ENCODE results near the gene TMEM207. TPM values are rescaled to one million over a fixed set of nuclear protein-coding genes. Genes with fewer than 3 reads are reported as not detected.

TMEM207 gene
- total RNA-seq, 5 donors from 2014 or later (not counting 1 experiment from before 2014, with no cell fraction given): not detected

DNA sequence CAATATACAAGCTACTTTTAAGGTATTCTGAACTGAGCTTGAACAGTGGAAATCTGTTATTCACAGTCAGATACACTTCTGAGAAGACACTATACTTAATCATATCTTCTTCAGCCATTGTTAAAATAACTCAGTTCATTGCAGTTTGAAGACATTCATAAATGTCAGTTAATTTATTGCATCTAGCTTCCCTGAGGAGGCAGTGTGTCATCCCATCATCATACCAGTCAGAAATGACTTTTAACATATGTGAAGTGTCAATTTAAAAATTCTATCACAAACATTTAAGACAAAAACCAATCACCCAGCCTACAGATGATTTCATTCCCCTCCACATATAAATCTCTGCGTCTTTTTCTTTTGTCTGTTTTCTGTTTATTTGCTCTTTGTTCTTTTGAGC lies 7.5 kb downstream of the TMEM207 start:
- ChIA-PET POLR2A (no interaction called here), CTCF (no interaction called here)
- Histone ChIP-seq H3K36me3 (ENCODE audit: control insufficient read depth in 2 of 2, extremely low read depth in 1 of 2, insufficient read depth in 1 of 2, low read length in 1 of 2) (no peaks in the 10 kb centered on the region), H3K4me1 (ENCODE audit: control insufficient read depth in 1 of 2, extremely low read depth in 1 of 2, insufficient read depth in 2 of 2, low read length in 2 of 2) (peaks cover 0 to 9% of the 10 kb centered on the region in 2 experiments), H3K27me3 (replicated peaks in 1 of 2; ENCODE audit: control insufficient read depth in 2 of 2, extremely low read depth in 1 of 2, insufficient read depth in 2 of 2, low read length in 1 of 2) (no peaks in the 10 kb centered on the region), H3K9me3 (no peaks in the 10 kb centered on the region), H3K4me3 (ENCODE audit: control insufficient read depth in 1 of 2, extremely low read depth in 1 of 2, low read length in 1 of 2) (no peak overlapping the region), H3K27ac (ENCODE audit: low read length) (no peak overlapping the region)
- no peaks in the 10 kb centered on the region for H3K9me3 Mint-ChIP-seq
- no peak for ATAC-seq (replicated peaks in 1 of 4)
- peaks cover 1 to 5% of the 10 kb centered on the region in 2 donors for H3K27me3 Mint-ChIP-seq
- no peaks in the 10 kb centered on the region for H3K36me3 Mint-ChIP-seq
- WGBS (ENCODE audit: insufficient coverage): no CpG with 5 or more reads among the region's 1 CpG
- no peak overlapping the region for H3K4me3 Mint-ChIP-seq
- H3K4me1 Mint-ChIP-seq: peaks cover 13 to 15% (median 14%) of the 10 kb centered on the region in 3 donors
- DNase-seq: no peak
- no peak overlapping the region for H3K27ac Mint-ChIP-seq

DNA sequence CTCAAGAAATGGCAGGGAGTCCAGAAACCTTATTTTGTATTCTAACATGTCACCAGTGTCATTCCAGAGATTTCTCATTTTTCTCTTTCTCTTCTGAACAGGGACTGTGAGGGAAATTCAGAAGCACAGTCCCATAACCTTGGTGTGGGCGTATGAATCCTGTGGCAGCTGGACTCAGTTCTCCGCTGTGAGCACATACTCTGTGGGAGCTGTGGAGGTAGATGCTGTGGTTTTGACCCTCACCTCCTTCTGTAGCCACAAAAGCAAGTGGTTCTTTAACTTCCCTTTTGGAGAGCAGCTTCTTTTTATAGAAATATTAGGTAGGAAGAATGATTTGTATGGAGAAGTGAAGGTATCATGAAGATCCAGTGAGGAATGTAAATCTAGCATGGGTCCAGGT lies 13.4 kb downstream of the TMEM207 start:
- Histone ChIP-seq H3K36me3 (ENCODE audit: control insufficient read depth in 2 of 2, extremely low read depth in 1 of 2, insufficient read depth in 1 of 2, low read length in 1 of 2) (no peaks in the 10 kb centered on the region), H3K27me3 (replicated peaks in 1 of 2; ENCODE audit: control insufficient read depth in 2 of 2, extremely low read depth in 1 of 2, insufficient read depth in 2 of 2, low read length in 1 of 2) (no peaks in the 10 kb centered on the region), H3K27ac (ENCODE audit: low read length) (no peak overlapping the region), H3K9me3 (no peaks in the 10 kb centered on the region), H3K4me3 (ENCODE audit: control insufficient read depth in 1 of 2, extremely low read depth in 1 of 2, low read length in 1 of 2) (no peak overlapping the region), H3K4me1 (ENCODE audit: control insufficient read depth in 1 of 2, extremely low read depth in 1 of 2, insufficient read depth in 2 of 2, low read length in 2 of 2) (no peaks in the 10 kb centered on the region)
- Mint-ChIP-seq H3K4me1 (no peaks in the 10 kb centered on the region), H3K27ac (no peak overlapping the region), H3K9me3 (no peaks in the 10 kb centered on the region), H3K4me3 (no peak overlapping the region), H3K27me3 (peaks cover 25 to 35% of the 10 kb centered on the region in 2 donors), H3K36me3 (no peaks in the 10 kb centered on the region)
- CTCF ChIA-PET: no interaction called here
- POLR2A ChIA-PET: interaction anchor here in 1 of 2 donors (0.6 kb wide), 1 partner anchor 503 kb away, joined by 4 read pairs; no protein-coding TSS in a partner anchor
- no CpG with 5 or more reads among the region's 2 CpGs for WGBS (ENCODE audit: insufficient coverage)
- ATAC-seq (replicated peaks in 1 of 4) (no peak), DNase-seq (no peak)

DNA sequence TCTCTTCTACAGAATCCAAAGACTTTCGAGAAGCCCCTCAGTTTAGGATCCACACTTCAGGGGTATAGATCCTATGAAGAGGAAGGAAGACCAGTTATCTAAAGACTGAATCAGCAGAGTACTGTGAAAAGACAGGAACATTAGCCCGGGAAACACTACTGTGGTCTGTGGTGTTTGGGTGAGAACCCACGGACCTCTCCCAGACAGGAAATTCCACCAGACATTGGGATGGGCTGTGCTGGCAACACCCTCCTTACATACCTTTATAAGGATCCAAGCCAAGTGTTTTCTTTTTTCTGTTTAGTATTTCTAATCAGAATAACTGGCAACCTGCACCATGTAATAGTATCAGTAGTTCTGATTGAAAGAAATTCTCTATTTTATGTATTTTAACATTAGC lies 14.1 kb downstream of the TMEM207 start:
- ChIA-PET POLR2A (no interaction called here), CTCF (no interaction called here)
- no peaks in the 10 kb centered on the region for H3K36me3 ChIP-seq (ENCODE audit: control insufficient read depth in 2 of 2, extremely low read depth in 1 of 2, insufficient read depth in 1 of 2, low read length in 1 of 2)
- no peaks in the 10 kb centered on the region for H3K9me3 ChIP-seq
- no peak overlapping the region for H3K4me3 ChIP-seq (ENCODE audit: control insufficient read depth in 1 of 2, extremely low read depth in 1 of 2, low read length in 1 of 2)
- H3K27ac ChIP-seq (ENCODE audit: low read length): no peak overlapping the region
- H3K27me3 ChIP-seq (replicated peaks in 1 of 2; ENCODE audit: control insufficient read depth in 2 of 2, extremely low read depth in 1 of 2, insufficient read depth in 2 of 2, low read length in 1 of 2): no peaks in the 10 kb centered on the region
- Mint-ChIP-seq H3K4me1 (no peaks in the 10 kb centered on the region), H3K27me3 (peaks cover 25 to 35% of the 10 kb centered on the region in 2 donors), H3K27ac (no peak overlapping the region), H3K9me3 (no peaks in the 10 kb centered on the region), H3K4me3 (no peak overlapping the region), H3K36me3 (no peaks in the 10 kb centered on the region)
- no peaks in the 10 kb centered on the region for H3K4me1 ChIP-seq (ENCODE audit: control insufficient read depth in 1 of 2, extremely low read depth in 1 of 2, insufficient read depth in 2 of 2, low read length in 2 of 2)
- ATAC-seq (replicated peaks in 1 of 4) (no peak), DNase-seq (no peak)
- WGBS (ENCODE audit: insufficient coverage): 67% methylated on average over 1 of the region's 3 CpGs

DNA sequence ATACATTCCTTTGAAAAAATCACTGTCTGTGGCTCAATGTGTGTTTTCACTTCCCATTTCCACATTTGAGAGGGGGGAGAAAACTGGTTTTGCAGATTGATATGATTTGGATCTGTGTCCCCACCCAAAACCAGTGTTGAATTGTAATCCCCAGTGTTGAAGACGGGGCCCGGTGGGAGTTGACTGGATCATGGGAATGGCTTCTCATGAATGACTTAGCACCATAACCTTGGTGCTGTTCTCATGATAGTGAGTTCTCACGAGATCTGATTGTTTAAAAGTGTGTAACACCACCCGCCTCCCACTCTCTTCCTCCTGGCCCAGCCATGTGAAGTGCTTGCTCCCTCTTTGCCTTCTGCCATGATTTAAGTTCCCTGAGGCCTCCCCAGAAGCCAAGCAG lies 16.1 kb downstream of the TMEM207 start:
- no peak for ATAC-seq (replicated peaks in 1 of 4)

DNA sequence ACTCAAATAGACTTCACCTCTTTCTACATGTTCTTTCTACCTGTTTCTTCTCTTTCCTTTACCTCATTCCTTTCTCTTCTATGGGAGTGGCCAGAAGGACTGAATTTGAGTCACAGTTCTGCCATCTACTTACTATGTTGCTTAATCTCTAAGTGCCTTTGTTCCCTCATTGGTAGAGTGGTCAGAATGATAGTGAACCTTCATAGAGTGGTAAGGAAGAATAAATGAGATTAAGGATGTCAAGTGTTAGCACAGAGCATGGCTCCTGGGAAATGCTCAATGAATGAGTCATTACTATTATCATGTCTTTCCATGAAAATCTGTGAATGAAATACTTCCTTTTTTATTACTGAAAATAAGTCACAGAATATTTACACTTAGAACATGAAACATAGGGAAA lies 17.5 kb downstream of the TMEM207 start:
- no peaks in the 10 kb centered on the region for H3K9me3 ChIP-seq
- no peak overlapping the region for H3K27ac ChIP-seq (ENCODE audit: low read length)
- no peaks in the 10 kb centered on the region for H3K36me3 Mint-ChIP-seq
- H3K36me3 ChIP-seq (ENCODE audit: control insufficient read depth in 2 of 2, extremely low read depth in 1 of 2, insufficient read depth in 1 of 2, low read length in 1 of 2): no peaks in the 10 kb centered on the region
- H3K4me3 Mint-ChIP-seq: no peak overlapping the region
- ChIA-PET POLR2A (no interaction called here), CTCF (no interaction called here)
- H3K27me3 Mint-ChIP-seq: peaks cover 24 to 30% of the 10 kb centered on the region in 2 donors
- no peak overlapping the region for H3K4me3 ChIP-seq (ENCODE audit: control insufficient read depth in 1 of 2, extremely low read depth in 1 of 2, low read length in 1 of 2)
- ATAC-seq (replicated peaks in 1 of 4) (no peak), DNase-seq (no peak)
- no peaks in the 10 kb centered on the region for H3K4me1 Mint-ChIP-seq
- H3K4me1 ChIP-seq (ENCODE audit: control insufficient read depth in 1 of 2, extremely low read depth in 1 of 2, insufficient read depth in 2 of 2, low read length in 2 of 2): no peaks in the 10 kb centered on the region
- no peaks in the 10 kb centered on the region for H3K9me3 Mint-ChIP-seq
- H3K27me3 ChIP-seq (replicated peaks in 1 of 2; ENCODE audit: control insufficient read depth in 2 of 2, extremely low read depth in 1 of 2, insufficient read depth in 2 of 2, low read length in 1 of 2): no peaks in the 10 kb centered on the region
- H3K27ac Mint-ChIP-seq: no peak overlapping the region

More for the DNA sequence above, 16.1 kb downstream of the TMEM207 start:
- ChIA-PET CTCF (no interaction called here), POLR2A (no interaction called here)
- Mint-ChIP-seq H3K4me3 (no peak overlapping the region), H3K27ac (no peak overlapping the region), H3K36me3 (no peaks in the 10 kb centered on the region), H3K4me1 (no peaks in the 10 kb centered on the region), H3K27me3 (peaks cover 25 to 32% of the 10 kb centered on the region in 2 donors), H3K9me3 (no peaks in the 10 kb centered on the region)
- Histone ChIP-seq H3K9me3 (no peaks in the 10 kb centered on the region), H3K4me3 (ENCODE audit: control insufficient read depth in 1 of 2, extremely low read depth in 1 of 2, low read length in 1 of 2) (no peak overlapping the region), H3K36me3 (ENCODE audit: control insufficient read depth in 2 of 2, extremely low read depth in 1 of 2, insufficient read depth in 1 of 2, low read length in 1 of 2) (no peaks in the 10 kb centered on the region), H3K4me1 (ENCODE audit: control insufficient read depth in 1 of 2, extremely low read depth in 1 of 2, insufficient read depth in 2 of 2, low read length in 2 of 2) (no peaks in the 10 kb centered on the region), H3K27ac (ENCODE audit: low read length) (no peak overlapping the region), H3K27me3 (replicated peaks in 1 of 2; ENCODE audit: control insufficient read depth in 2 of 2, extremely low read depth in 1 of 2, insufficient read depth in 2 of 2, low read length in 1 of 2) (no peaks in the 10 kb centered on the region)
- DNase-seq: no peak
- WGBS (ENCODE audit: insufficient coverage): 100% methylated on average over 2 of the region's 4 CpGs

DNA sequence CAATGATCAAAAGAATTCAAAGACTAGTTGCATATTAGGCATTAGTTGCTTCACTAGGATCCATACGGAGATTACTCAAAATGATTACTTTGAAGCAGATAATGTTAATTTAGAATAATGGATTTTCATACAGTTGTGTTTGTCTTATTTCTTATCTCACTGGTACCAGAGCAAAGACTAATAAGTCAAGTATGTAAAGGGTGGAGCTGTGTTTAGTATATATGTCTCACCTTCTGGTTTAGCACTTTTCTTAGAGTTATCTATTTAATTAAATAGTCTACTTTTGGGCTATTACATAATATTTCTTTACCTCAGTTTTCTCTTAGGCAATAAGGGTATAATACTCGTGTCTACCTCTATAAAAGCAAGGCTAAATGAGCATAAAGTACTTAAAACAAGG lies 18.8 kb downstream of the TMEM207 start:
- Histone ChIP-seq H3K4me1 (ENCODE audit: control insufficient read depth in 1 of 2, extremely low read depth in 1 of 2, insufficient read depth in 2 of 2, low read length in 2 of 2) (no peaks in the 10 kb centered on the region), H3K27ac (ENCODE audit: low read length) (no peak overlapping the region), H3K36me3 (ENCODE audit: control insufficient read depth in 2 of 2, extremely low read depth in 1 of 2, insufficient read depth in 1 of 2, low read length in 1 of 2) (no peaks in the 10 kb centered on the region), H3K27me3 (replicated peaks in 1 of 2; ENCODE audit: control insufficient read depth in 2 of 2, extremely low read depth in 1 of 2, insufficient read depth in 2 of 2, low read length in 1 of 2) (no peaks in the 10 kb centered on the region), H3K9me3 (no peaks in the 10 kb centered on the region), H3K4me3 (ENCODE audit: control insufficient read depth in 1 of 2, extremely low read depth in 1 of 2, low read length in 1 of 2) (no peak overlapping the region)
- no CpG with 5 or more reads among the region's 2 CpGs for WGBS (ENCODE audit: insufficient coverage)
- DNase-seq (no peak), ATAC-seq (replicated peaks in 1 of 4) (no peak)
- Mint-ChIP-seq H3K36me3 (no peaks in the 10 kb centered on the region), H3K4me1 (no peaks in the 10 kb centered on the region), H3K27me3 (peaks cover 17 to 19% of the 10 kb centered on the region in 2 donors), H3K9me3 (no peaks in the 10 kb centered on the region), H3K27ac (no peak overlapping the region), H3K4me3 (no peak overlapping the region)
- ChIA-PET POLR2A (no interaction called here), CTCF (no interaction called here)

DNA sequence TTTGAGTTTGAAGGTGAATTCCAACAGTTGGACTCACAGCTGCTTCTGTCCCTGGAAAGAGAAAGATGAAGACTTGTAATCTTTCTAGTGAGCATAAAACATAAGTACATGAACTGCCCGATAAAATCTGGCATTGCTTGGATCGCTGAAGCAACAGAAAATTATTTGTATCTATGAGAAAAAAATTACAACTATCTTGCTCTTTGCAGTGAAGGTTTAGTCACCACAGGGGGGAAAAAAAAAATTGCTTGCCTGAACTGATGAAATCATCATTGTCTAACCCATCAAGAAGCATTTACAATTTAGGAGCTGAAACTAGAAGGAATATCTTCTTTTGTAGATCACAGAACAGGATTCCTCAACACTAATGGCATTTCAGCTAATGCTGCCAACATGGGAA lies 20.0 kb downstream of the TMEM207 start:
- ChIA-PET POLR2A (no interaction called here), CTCF (no interaction called here)
- peaks cover 0 to under 1% of the 10 kb centered on the region in 2 experiments for H3K4me1 ChIP-seq (ENCODE audit: control insufficient read depth in 1 of 2, extremely low read depth in 1 of 2, insufficient read depth in 2 of 2, low read length in 2 of 2)
- no CpG with 5 or more reads among the region's 2 CpGs for WGBS (ENCODE audit: insufficient coverage)
- no peaks in the 10 kb centered on the region for H3K9me3 ChIP-seq
- H3K4me3 ChIP-seq (ENCODE audit: control insufficient read depth in 1 of 2, extremely low read depth in 1 of 2, low read length in 1 of 2): no peak overlapping the region
- Mint-ChIP-seq H3K27ac (no peak overlapping the region), H3K9me3 (no peaks in the 10 kb centered on the region), H3K27me3 (peaks cover 9 to 17% of the 10 kb centered on the region in 2 donors), H3K4me3 (no peak overlapping the region), H3K4me1 (peaks cover under 1 to 3% (median 3%) of the 10 kb centered on the region in 3 donors), H3K36me3 (no peaks in the 10 kb centered on the region)
- no peaks in the 10 kb centered on the region for H3K27me3 ChIP-seq (replicated peaks in 1 of 2; ENCODE audit: control insufficient read depth in 2 of 2, extremely low read depth in 1 of 2, insufficient read depth in 2 of 2, low read length in 1 of 2)
- ATAC-seq (replicated peaks in 1 of 4): no peak
- DNase-seq: no peak
- no peak overlapping the region for H3K27ac ChIP-seq (ENCODE audit: low read length)
- H3K36me3 ChIP-seq (ENCODE audit: control insufficient read depth in 2 of 2, extremely low read depth in 1 of 2, insufficient read depth in 1 of 2, low read length in 1 of 2): no peaks in the 10 kb centered on the region

All from T-cell (primary cell).